Suprapubic skin (tissue), 3 donors: ENCODE data around the gene MYO18A.

Experiments
- CTCF ChIP-seq, 2 donors: fragments of 200-600 bp in 1 of 2; fragments of 450-650 bp in 1 of 2; sonication (generic) in 1 of 2; IDR thresholded peaks; one replicate each; pipeline ENCODE4 v1.5.1; 2016 to 2019; ENCODE audit warnings: antibody characterized with exemption in 2 of 2, mild to moderate bottlenecking in 1 of 2, moderate library complexity in 1 of 2
- EP300 ChIP-seq: sonication (generic); formaldehyde crosslinking; IDR thresholded peaks from one replicate; pipeline ENCODE4 v1.6.1; 2017; ENCODE audit warnings: antibody characterized with exemption
- POLR2A ChIP-seq, 2 donors: fragments of 450-650 bp; IDR thresholded peaks; one replicate each; pipeline ENCODE4 v1.6.1; 2017; ENCODE audit warnings: antibody characterized with exemption in 2 of 2, mild to moderate bottlenecking in 2 of 2, moderate library complexity in 2 of 2

- no peak for TF ChIP-seq CTCF (IDR thresholded peaks at IDR 0.05)
- no peak for TF ChIP-seq POLR2A (IDR thresholded peaks at IDR 0.05)
- TF ChIP-seq EP300: no peak
Observed at GRCh38 chr17:29041091-29041490, 139.1 kb downstream of the MYO18A start.
